Panc1 (cell line): ENCODE measurements around the gene MGAT1. TPM values are rescaled to one million over a fixed set of nuclear protein-coding genes. Genes with fewer than 3 reads are reported as not detected.
"Not testable (repeated sequence)": the region's sequence is repeated elsewhere in the genome, so short reads cannot be mapped to it uniquely, and the experiment has no call there.

Experiments
- ATAC-seq: fragments of 200-7000 bp; cut with Tn5 transposase; 2 replicates; pipeline ENCODE4 v1.9.1; 2020; ENCODE audit warnings: mild to moderate bottlenecking, moderate library complexity
- BruUV-seq: library from RNA; stranded (reverse); fragments of 400-500 nt; replicated peaks from 2 replicates; lab custom pipeline; 2021; lab: Mats Ljungman, UMichigan
- CTCF ChIA-PET: fragments of 300-600 bp; sonication (Branson Sonifier 250); formaldehyde crosslinking; loops from one replicate; lab custom pipeline; 2022; ENCODE audit warnings: antibody characterized with exemption; lab: Charles Lee
- POLR2A ChIA-PET: fragments of 300-600 bp; sonication (Branson Sonifier 250); formaldehyde crosslinking; loops from one replicate; lab custom pipeline; 2022; ENCODE audit warnings: antibody characterized with exemption; lab: Charles Lee
- DNase-seq: peaks from one replicate; pipeline ENCODE4 v3.0.0-alpha.2; 2010; ENCODE audit warnings: low read depth, low spot score
- H3K27ac ChIP-seq: 2 replicates; pipeline ENCODE4 v1.5.1; 2011; ENCODE audit warnings: mild to moderate bottlenecking, low read length, inconsistent platforms
- H3K27me3 ChIP-seq: fragments of 200-500 bp; sonication (Bioruptor generic); 2 replicates; pipeline ENCODE4 v1.6.0; 2014; ENCODE audit warnings: low read length, inconsistent platforms; ENCODE audit not compliant: control insufficient read depth, insufficient read depth
- H3K36me3 ChIP-seq: fragments of 200-500 bp; sonication (Bioruptor generic); 2 replicates; pipeline ENCODE4 v1.5.1; 2014; ENCODE audit warnings: inconsistent platforms, mild to moderate bottlenecking, low read length, moderate library complexity; ENCODE audit not compliant: control insufficient read depth, insufficient read depth
- H3K4me1 ChIP-seq: 2 replicates; pipeline ENCODE4 v1.5.1; 2011; ENCODE audit warnings: inconsistent platforms, mild to moderate bottlenecking, low read length, moderate library complexity; ENCODE audit not compliant: control insufficient read depth, insufficient read depth
- H3K4me3 ChIP-seq, 2 experiments: 2 replicates each; pipeline ENCODE4 v1.5.1; 2011 to 2012; ENCODE audit warnings: low read depth in 2 of 2, low read length in 2 of 2, mild to moderate bottlenecking in 2 of 2, inconsistent platforms in 1 of 2, moderate library complexity in 1 of 2
- H3K9me3 ChIP-seq: fragments of 200-500 bp; sonication (Bioruptor generic); 2 replicates; pipeline ENCODE4 v1.5.1; 2014; ENCODE audit warnings: low read depth, mild to moderate bottlenecking, inconsistent platforms, low read length, moderate library complexity; ENCODE audit not compliant: control insufficient read depth, insufficient read depth
- CTCF ChIP-seq: fragments of 450-650 bp; IDR thresholded peaks from 2 replicates; pipeline ENCODE4 v1.5.1; 2017; ENCODE audit warnings: mild to moderate bottlenecking
- POLR2AphosphoS5 ChIP-seq: IDR thresholded peaks from 2 replicates; pipeline ENCODE4 v1.6.1; 2012; ENCODE audit warnings: mild to moderate bottlenecking, low read depth, low read length, moderate library complexity
- REST ChIP-seq, 2 experiments: IDR thresholded peaks; 2 replicates each; pipeline ENCODE4 v1.6.1; 2011 to 2012; ENCODE audit warnings: low read depth in 2 of 2, control low read depth in 1 of 2, low read length in 1 of 2, mild to moderate bottlenecking in 1 of 2, moderate library complexity in 1 of 2; ENCODE audit not compliant: insufficient read depth in 1 of 2
- SIN3A ChIP-seq: IDR thresholded peaks from 2 replicates; pipeline ENCODE4 v1.6.1; 2012; ENCODE audit warnings: low read depth, mild to moderate bottlenecking, low read length, moderate library complexity, borderline replicate concordance; ENCODE audit not compliant: insufficient read depth
- TCF7L2 ChIP-seq: IDR thresholded peaks from 2 replicates; pipeline ENCODE4 v1.6.1; 2011; ENCODE audit warnings: mild to moderate bottlenecking, low read depth, low read length, inconsistent platforms
- in situ Hi-C: cut with HindIII; loops from 2 replicates; pipeline ENCODE4 v1.10.0; 2016; ENCODE audit warnings: low sequenced_read_pairs, low pct_unique_long_range_greater_than_20kb
- intact Hi-C: fragments of 100-400 bp; cut with micrococcal nuclease; formaldehyde crosslinking; loops from one replicate; pipeline ENCODE4 v1.10.0; 2022; ENCODE audit not compliant: unreplicated experiment
- total RNA-seq: library from RNA; stranded (reverse); gene quantifications from one replicate; pipeline ENCODE4 v1.2.1, GENCODE V29; 2021; ENCODE audit not compliant: unreplicated experiment

The MGAT1 gene
- total RNA-seq, 1 experiment from 2014 or later: 113 TPM

- no peak for DNase-seq
- CTCF ChIA-PET: no interaction called here
- no peak for ATAC-seq
- no TSS peak for BruUV-seq
- H3K36me3 ChIP-seq: peaks cover 2% of the 10 kb centered on the region; the same call in 1 of the 2 replicates
- H3K27me3 ChIP-seq: no peaks in the 10 kb centered on the region
- TF ChIP-seq TCF7L2 (no peak), REST (IDR thresholded peaks at IDR 0.05; ENCODE audit: insufficient read depth in 1 of 2, low read depth in 2 of 2, low read length in 1 of 2) (no peak), CTCF (no peak), POLR2AphosphoS5 (no peak), SIN3A (no peak)
- H3K9me3 ChIP-seq: peaks cover 10% of the 10 kb centered on the region; the same call in 1 of the 2 replicates
- H3K4me3 ChIP-seq: no peak overlapping the region
- in situ Hi-C loops: no loop called here
- intact Hi-C loops: no loop called here
- no peak overlapping the region for H3K27ac ChIP-seq
- POLR2A ChIA-PET: no interaction called here
- peaks cover 4% of the 10 kb centered on the region for H3K4me1 ChIP-seq
Measured at GRCh38 chr5:180829726-180830125, 27.1 kb upstream of the MGAT1 start.

GRCh38 chr5:180828756-180829531 is 26.3 kb upstream of the MGAT1 start:
- in situ Hi-C loops, intact Hi-C loops, H3K27ac ChIP-seq, BruUV-seq, DNase-seq, CTCF ChIA-PET, H3K36me3 ChIP-seq, H3K9me3 ChIP-seq, H3K27me3 ChIP-seq, ATAC-seq, H3K4me1 ChIP-seq, H3K4me3 ChIP-seq, POLR2A ChIA-PET: not testable (repeated sequence)

- ATAC-seq, intact Hi-C loops, H3K27ac ChIP-seq, in situ Hi-C loops, CTCF ChIA-PET, DNase-seq, POLR2A ChIA-PET, H3K27me3 ChIP-seq, H3K9me3 ChIP-seq, H3K4me1 ChIP-seq, BruUV-seq, H3K36me3 ChIP-seq, H3K4me3 ChIP-seq: not testable (repeated sequence)
Measured at GRCh38 chr5:180827374-180827773, 24.8 kb upstream of the MGAT1 start.
